A549 (cell line): ENCODE measurements around the gene PTBP1. TPM values are rescaled to one million over a fixed set of nuclear protein-coding genes. Genes with fewer than 3 reads are reported as not detected.
A peak's percentile ranks its signal among the peaks of the same experiment; 100 is the strongest.

Experiments
- ATAC-seq, 2 experiments: fragments of 200-7000 bp in 1 of 2; fragments of >200 bp in 1 of 2; cut with Nextera tagmentation in 1 of 2; cut with Tn5 transposase in 1 of 2; 3 replicates each; pipeline versions ENCODE4 v1.8.0 to v1.9.1; 2018 to 2020; ENCODE audit warnings: mild to moderate bottlenecking in 1 of 2, moderate library complexity in 1 of 2
- CTCF ChIA-PET: fragments of 300-600 bp; sonication (Branson Sonifier 250); formaldehyde crosslinking; extraction: SDS; loops from one replicate; lab custom pipeline; 2021; ENCODE audit warnings: antibody characterized with exemption, inconsistent platforms; lab: Yijun Ruan, JAX
- POLR2A ChIA-PET: fragments of 350-600 bp; formaldehyde crosslinking; extraction: SDS; loops from one replicate; lab custom pipeline; 2021; ENCODE audit warnings: antibody characterized with exemption, inconsistent platforms; lab: Yijun Ruan, JAX
- DNase-seq, 2 experiments: peaks; one replicate each; pipeline versions ENCODE4 v3.0.0 to v3.0.0-alpha.2; 2011 to 2016; ENCODE audit warnings: low read depth in 1 of 2, low spot score in 1 of 2
- FAIRE-seq: peaks from 2 replicates; lab custom pipeline; 2011; peaks lifted over from hg19 to GRCh38; lab: Jason Lieb, UNC
- H3K27ac ChIP-seq, 2 experiments: fragments of >200 bp; sonication (Bioruptor Twin); formaldehyde crosslinking; 3 replicates each; pipeline ENCODE4 v1.5.1; 2016 to 2017
- H3K4me1 ChIP-seq: fragments of >200 bp; sonication (Bioruptor Twin); formaldehyde crosslinking; 3 replicates; pipeline ENCODE4 v1.6.1; 2016
- H3K4me2 ChIP-seq: fragments of >200 bp; sonication (Bioruptor Twin); formaldehyde crosslinking; 3 replicates; pipeline ENCODE4 v1.6.1; 2016
- H3K4me3 ChIP-seq: fragments of >200 bp; sonication (Bioruptor Twin); formaldehyde crosslinking; 3 replicates; pipeline ENCODE4 v1.5.1; 2016
- H3K9me3 ChIP-seq: fragments of >200 bp; sonication (Bioruptor Twin); formaldehyde crosslinking; 3 replicates; pipeline ENCODE4 v1.6.1; 2016
- CEBPB ChIP-seq, 2 experiments: fragments of >200 bp in 1 of 2; sonication (Bioruptor Twin) in 1 of 2; formaldehyde crosslinking in 1 of 2; IDR thresholded peaks; 2 replicates each; pipeline ENCODE4 v1.6.1; 2012 to 2016
- CHD2 ChIP-seq: fragments of 150-350 bp; IDR thresholded peaks from 2 replicates; pipeline ENCODE4 v1.6.1; 2014; ENCODE audit warnings: low read length; ENCODE audit not compliant: partially characterized antibody
- EHMT2 ChIP-seq: fragments of 200-600 bp; sonication (generic); IDR thresholded peaks from 2 replicates; pipeline ENCODE4 v1.6.1; 2016; ENCODE audit warnings: antibody characterized with exemption, low read depth, mild to moderate bottlenecking, moderate library complexity
- FOSL2 ChIP-seq, 2 experiments: fragments of 450-650 bp in 1 of 2; fragments of >200 bp in 1 of 2; sonication (Bioruptor Twin) in 1 of 2; formaldehyde crosslinking; IDR thresholded peaks; 2 replicates each; pipeline versions ENCODE4 v1.5.0 to v1.6.1; 2016 to 2020; ENCODE audit warnings: mild to moderate bottlenecking in 1 of 2, moderate library complexity in 1 of 2
- HDAC2 ChIP-seq: fragments of 200-600 bp; sonication (generic); IDR thresholded peaks from 2 replicates; pipeline ENCODE4 v1.6.1; 2016
- HOXA7 ChIP-seq: fragments of 250-450 bp; sonication (Bioruptor Pico); IDR thresholded peaks from 2 replicates; pipeline ENCODE4 v1.5.0; 2020; ENCODE audit warnings: mild to moderate bottlenecking, moderate library complexity
- POLR2A ChIP-seq: IDR thresholded peaks from 2 replicates; pipeline ENCODE4 v1.6.1; 2012; ENCODE audit warnings: mild to moderate bottlenecking, low read length
- TP53 ChIP-seq: fragments of 250-450 bp; sonication (Bioruptor Pico); IDR thresholded peaks from 2 replicates; pipeline ENCODE4 v1.5.0; 2021; ENCODE audit warnings: mild to moderate bottlenecking, moderate library complexity
- ZNF302 ChIP-seq: fragments of 250-450 bp; sonication (Bioruptor Pico); IDR thresholded peaks from 2 replicates; pipeline ENCODE4 v1.9.0; 2021; ENCODE audit warnings: inconsistent platforms, mild to moderate bottlenecking, moderate library complexity
- ZSCAN20 ChIP-seq: fragments of 250-450 bp; sonication (Bioruptor Pico); IDR thresholded peaks from 2 replicates; pipeline ENCODE4 v1.8.0; 2022; ENCODE audit warnings: mild to moderate bottlenecking, moderate library complexity
- WGBS: methylation state at CpG from one replicate; pipeline ENCODE4 v1.1.6; 2017; ENCODE audit errors: missing lambda C conversion rate; 5-methylcytosine and 5-hydroxymethylcytosine counted together
- polyA plus RNA-seq, 4 experiments: library from polyadenylated mRNA; depleted of rRNA in 3 of 4; stranded (reverse); fragments of >200 nt; fragmentation: RNase III in 1 of 4; extraction: RNeasy Plus Mini Kit Qiagen cat#74134 plus additional on column Dnase treatment in 1 of 4; gene quantifications; 2 replicates in 3 of 4; 3 replicates in 1 of 4; pipeline ENCODE4 v1.2.3, GENCODE V29; 2011 to 2017
- TF ChIP-seq, protein P1 (sequence below): fragments of >200 bp; sonication (Bioruptor Twin); formaldehyde crosslinking; IDR thresholded peaks from 3 replicates; pipeline ENCODE4 v1.5.1; 2016
- TF ChIP-seq, protein P2 (sequence below): IDR thresholded peaks from 2 replicates; pipeline ENCODE4 v1.6.1; 2012

PTBP1 gene
- polyA plus RNA-seq, 2 of the 4 experiments (the other 2 are of a cell fraction), result 144 to 264 TPM

DNA sequence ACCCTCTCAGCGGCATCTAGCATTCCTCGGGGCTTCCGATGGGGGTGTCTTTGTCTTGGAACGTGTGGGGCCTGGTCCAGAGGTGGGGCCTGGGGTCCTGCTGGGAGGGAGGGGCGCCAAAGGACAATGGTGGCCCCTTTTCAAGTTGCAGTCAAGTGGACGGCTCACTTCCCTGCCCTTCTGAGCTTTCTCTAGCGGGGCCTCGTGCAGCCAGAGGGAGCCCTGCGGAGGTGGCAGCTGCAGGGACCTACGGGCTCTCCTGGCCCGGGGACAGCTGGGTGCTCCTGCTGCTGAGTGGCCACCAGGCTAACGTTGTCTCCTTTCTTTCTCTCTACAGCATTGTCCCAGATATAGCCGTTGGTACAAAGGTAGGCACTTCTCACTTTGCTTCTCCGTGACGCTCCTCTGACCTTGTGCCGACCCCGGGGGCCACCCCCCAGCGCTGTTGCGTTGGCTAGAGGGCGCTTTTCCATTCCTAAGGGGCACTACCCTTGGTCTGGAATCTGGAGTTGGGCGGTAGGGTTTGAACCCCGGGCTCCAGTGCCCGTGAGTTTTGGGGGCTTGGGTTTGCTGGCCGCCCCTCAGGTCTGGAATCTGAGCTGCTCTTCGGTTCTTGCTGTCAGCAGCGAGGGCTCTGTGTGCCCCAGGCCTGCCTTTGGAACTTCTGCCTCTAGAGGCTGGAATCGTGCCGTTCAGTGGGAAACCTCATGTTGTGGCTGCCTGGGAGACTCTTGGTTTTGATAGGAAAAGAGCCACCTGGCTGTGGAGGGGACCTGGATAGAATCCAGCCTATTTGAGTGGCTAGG, 2.0 kb downstream of the PTBP1 start:
- CTCF ChIA-PET, result interaction anchor here (0.9 to 1.3 kb wide), 4 partner anchors 13 to 29 kb away, joined by 3 to 5 read pairs (median 4); no protein-coding TSS in a partner anchor

DNA sequence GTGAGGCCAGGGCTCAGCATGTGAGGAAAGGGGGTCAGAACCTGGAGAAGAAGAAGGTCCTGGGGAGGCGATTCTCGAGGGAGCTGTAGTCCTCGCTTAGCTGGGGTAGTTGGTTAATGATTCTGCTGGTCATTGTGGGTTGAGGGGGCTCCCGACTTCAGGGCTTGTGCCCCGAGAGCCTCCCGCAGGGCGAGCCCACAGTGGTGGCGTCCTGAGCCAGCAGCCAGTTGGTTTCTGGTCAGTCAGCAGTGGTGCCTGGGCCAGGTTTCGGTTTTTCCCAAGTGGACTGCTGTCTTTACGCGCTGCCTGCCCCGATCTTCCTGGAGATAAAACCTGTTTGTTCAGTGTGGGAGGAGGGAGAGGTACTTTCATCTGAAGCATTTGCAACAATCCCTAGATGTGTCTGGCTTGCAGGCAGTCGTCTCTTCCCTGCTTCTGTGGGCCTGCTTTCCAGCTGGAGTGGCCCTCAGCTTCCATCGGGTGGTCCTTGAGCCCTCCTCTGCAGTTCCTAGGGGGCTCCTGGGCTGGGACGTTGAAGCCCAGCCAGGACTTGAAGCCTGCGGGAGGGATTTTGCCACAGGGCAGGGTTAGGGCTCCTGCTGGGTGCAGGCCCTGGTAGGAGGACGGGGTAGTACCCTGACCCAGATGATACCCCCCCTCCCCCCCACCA, 3.2 kb downstream of the PTBP1 start:
- H3K9me3 ChIP-seq, result no peaks in the 10 kb centered on the region
- POLR2A ChIA-PET, result no interaction called here
- no peak for ATAC-seq
- H3K4me2 ChIP-seq, result peak overlapping the region; percentile 86
- peak overlapping the region; percentile 100 for H3K4me3 ChIP-seq
- TF ChIP-seq EHMT2, result no peak
- TF ChIP-seq, protein P1, sequence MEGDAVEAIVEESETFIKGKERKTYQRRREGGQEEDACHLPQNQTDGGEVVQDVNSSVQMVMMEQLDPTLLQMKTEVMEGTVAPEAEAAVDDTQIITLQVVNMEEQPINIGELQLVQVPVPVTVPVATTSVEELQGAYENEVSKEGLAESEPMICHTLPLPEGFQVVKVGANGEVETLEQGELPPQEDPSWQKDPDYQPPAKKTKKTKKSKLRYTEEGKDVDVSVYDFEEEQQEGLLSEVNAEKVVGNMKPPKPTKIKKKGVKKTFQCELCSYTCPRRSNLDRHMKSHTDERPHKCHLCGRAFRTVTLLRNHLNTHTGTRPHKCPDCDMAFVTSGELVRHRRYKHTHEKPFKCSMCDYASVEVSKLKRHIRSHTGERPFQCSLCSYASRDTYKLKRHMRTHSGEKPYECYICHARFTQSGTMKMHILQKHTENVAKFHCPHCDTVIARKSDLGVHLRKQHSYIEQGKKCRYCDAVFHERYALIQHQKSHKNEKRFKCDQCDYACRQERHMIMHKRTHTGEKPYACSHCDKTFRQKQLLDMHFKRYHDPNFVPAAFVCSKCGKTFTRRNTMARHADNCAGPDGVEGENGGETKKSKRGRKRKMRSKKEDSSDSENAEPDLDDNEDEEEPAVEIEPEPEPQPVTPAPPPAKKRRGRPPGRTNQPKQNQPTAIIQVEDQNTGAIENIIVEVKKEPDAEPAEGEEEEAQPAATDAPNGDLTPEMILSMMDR, result no peak
- TF ChIP-seq, all 56 proteins: peak for 0
- DNase-seq, result no peak
- no peak for FAIRE-seq
- H3K27ac ChIP-seq, result peak overlapping the region; percentile 100; a peak in 5 of 6 replicates
- CTCF ChIA-PET, result no interaction called here
- 17% methylated on average over 11 of the region's 17 CpGs for WGBS
- H3K4me1 ChIP-seq, result peaks cover 50% of the 10 kb centered on the region

More for the DNA sequence above, 2.0 kb downstream of the PTBP1 start:
- FAIRE-seq (no peak), DNase-seq (no peak), ATAC-seq (peak in 1 of 2 experiments; percentile 4; a peak in 3 of 6 replicates)
- 2% methylated on average over 8 of the region's 28 CpGs for whole genome bisulfite sequencing
- Histone ChIP-seq H3K4me2 (peak overlapping the region; percentile 86), H3K4me3 (peak overlapping the region; percentile 100), H3K9me3 (no peaks in the 10 kb centered on the region), H3K4me1 (peaks cover 50% of the 10 kb centered on the region), H3K27ac (peak overlapping the region; percentile 100)
- POLR2A ChIA-PET, result interaction anchor here (0.6 to 1.2 kb wide), 3 partner anchors 16 to 131 kb away, joined by 3 to 6 read pairs (median 4); no protein-coding TSS in a partner anchor
- TF ChIP-seq, protein P1, result peak; percentile 27; the same call in 2 of the 3 replicates
- TF ChIP-seq, protein P2, sequence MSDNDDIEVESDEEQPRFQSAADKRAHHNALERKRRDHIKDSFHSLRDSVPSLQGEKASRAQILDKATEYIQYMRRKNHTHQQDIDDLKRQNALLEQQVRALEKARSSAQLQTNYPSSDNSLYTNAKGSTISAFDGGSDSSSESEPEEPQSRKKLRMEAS, result no peak; the same call in 1 of the 2 replicates

DNA sequence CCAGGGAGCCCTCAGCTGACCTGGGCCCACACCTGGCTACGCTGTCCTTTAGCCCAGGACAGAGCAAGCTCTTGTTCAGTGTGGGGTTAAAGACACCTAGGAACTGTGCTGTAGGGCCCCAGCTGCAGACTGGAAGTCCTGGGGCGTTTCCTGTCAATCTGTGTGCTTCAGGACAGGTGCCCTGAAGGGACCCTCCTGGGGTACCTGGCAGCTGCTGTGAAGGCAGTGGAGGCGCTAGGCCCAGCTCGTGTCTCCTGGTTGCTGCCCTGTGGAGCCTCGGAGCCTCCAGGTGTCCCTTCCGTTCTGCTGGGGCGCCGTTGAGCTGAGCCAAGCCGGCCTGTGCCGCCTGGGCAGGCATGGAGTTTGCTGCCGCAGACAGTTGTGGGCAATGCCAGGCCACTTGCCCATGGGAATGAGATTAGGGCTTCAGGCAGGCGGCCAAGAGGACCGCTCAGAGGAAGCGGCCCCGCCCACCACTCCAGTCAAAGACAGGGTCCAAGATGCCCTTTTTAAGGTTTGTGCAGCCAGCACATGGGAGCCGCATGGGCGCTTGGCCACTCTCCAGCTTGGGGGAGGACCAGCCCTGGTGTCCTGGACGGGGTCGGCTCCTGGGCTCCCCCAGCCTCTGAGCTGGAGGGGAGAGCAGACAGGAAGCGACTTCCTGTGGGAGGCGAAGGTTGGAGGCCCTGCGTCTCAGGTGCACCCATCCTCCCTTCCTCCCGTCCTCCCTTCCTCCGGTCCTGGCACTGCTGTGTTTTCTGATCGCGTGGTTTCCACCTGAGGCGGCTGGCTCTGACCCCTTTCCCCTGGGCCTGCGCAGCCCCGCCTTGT, 4.0 kb downstream of the PTBP1 start:
- TF ChIP-seq, protein P2, result 0 out of 2 replicates have a peak, but pooled peaks have one; percentile 39
- TF ChIP-seq ZSCAN20 (CRISPR knock-in tag) (no peak), EHMT2 (no peak)
- DNase-seq, result no peak
- H3K9me3 ChIP-seq, result no peaks in the 10 kb centered on the region
- CTCF ChIA-PET, result no interaction called here
- no peak for ATAC-seq
- H3K4me1 ChIP-seq, result peaks cover 45% of the 10 kb centered on the region
- peak overlapping the region; percentile 47 to 100; a peak in 5 of 6 replicates for H3K27ac ChIP-seq
- FAIRE-seq, result no peak
- peak overlapping the region; percentile 100 for H3K4me3 ChIP-seq
- peak overlapping the region; percentile 86 for H3K4me2 ChIP-seq
- POLR2A ChIA-PET, result interaction anchor here (0.6 kb wide), 1 partner anchor 25 kb away, joined by 5 read pairs; no protein-coding TSS in a partner anchor
- WGBS, result 74% methylated on average over 10 of the region's 29 CpGs

DNA sequence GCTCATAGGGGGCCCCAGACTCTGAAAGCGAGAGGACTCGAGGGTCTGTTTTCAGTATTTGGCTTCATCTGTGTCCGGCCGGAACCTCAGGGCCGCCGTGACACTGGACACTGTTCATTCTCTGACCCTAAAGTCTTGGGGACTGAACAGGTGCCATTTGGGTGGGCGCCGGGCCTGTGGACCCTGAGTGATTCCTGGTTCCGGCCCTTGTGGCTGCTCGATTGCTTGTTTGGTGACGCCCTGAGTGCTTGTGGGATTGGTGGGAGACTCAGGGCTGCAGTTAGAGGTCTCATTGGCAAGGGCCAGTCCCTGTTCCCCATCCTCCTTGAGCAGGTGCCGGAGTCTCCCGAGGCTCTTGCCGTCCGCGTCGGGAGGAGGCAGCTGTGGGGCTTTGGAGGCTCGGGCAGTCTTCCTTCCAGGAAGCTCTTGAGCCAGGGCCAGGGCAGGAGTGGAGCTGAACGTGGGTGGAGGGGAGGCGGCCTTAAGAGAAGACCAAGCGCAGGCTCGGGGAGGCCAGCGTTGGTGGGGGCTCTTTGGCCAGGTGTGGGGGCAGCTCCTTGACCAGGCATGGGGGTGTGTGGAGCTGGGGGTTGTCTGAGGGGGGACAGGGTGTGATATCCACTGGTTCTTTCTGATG, 4.7 kb downstream of the PTBP1 start:
- CTCF ChIA-PET, result interaction anchor here (1.7 kb wide), 1 partner anchor 29 kb away, joined by 3 read pairs; no protein-coding TSS in a partner anchor

More for the DNA sequence above, 4.7 kb downstream of the PTBP1 start:
- Histone ChIP-seq H3K4me2 (peak overlapping the region; percentile 86), H3K4me1 (peaks cover 42% of the 10 kb centered on the region), H3K4me3 (peak overlapping the region; percentile 100), H3K27ac (peak overlapping the region in 1 of 2 experiments; percentile 100; a peak in 3 of 6 replicates), H3K9me3 (no peaks in the 10 kb centered on the region)
- POLR2A ChIA-PET, result no interaction called here
- ATAC-seq (no peak), DNase-seq (no peak), FAIRE-seq (no peak)
- WGBS, result 90% methylated on average over 2 of the region's 23 CpGs
- no peak for TF ChIP-seq TP53
- TF ChIP-seq CHD2, result no peak
- TF ChIP-seq ZNF302 (CRISPR knock-in tag), result no peak
- TF ChIP-seq HDAC2, result no peak
- TF ChIP-seq CEBPB (IDR thresholded peaks at IDR 0.05), result no peak
- no peak for TF ChIP-seq FOSL2 (IDR thresholded peaks at IDR 0.05)
- TF ChIP-seq FOSL2 (CRISPR knock-in tag; IDR thresholded peaks at IDR 0.05), result no peak
- no peak for TF ChIP-seq HOXA7 (CRISPR knock-in tag)
- TF ChIP-seq POLR2A, result no peak
